H9 (cell line): ENCODE results near the gene PATL1. TPM values are rescaled to one million over a fixed set of nuclear protein-coding genes. Genes with fewer than 3 reads are reported as not detected.
A peak's percentile ranks its signal among the peaks of the same experiment; 100 is the strongest.

Experiments
- DNase-seq: peaks from one replicate; pipeline ENCODE4 v3.0.0-alpha.2; 2017
- H2AFZ ChIP-seq: one replicate; pipeline ENCODE4 v1.6.1; 2013; ENCODE audit warnings: mild to moderate bottlenecking, low read length, control low read depth, moderate library complexity
- H2AK5ac ChIP-seq: 2 replicates; pipeline ENCODE4 v1.6.1; 2013; ENCODE audit warnings: low read length, control low read depth, mixed read lengths; ENCODE audit not compliant: insufficient read length
- H2BK120ac ChIP-seq: one replicate; pipeline ENCODE4 v1.6.1; 2013; ENCODE audit warnings: low read depth, mild to moderate bottlenecking, low read length, control low read depth, inconsistent platforms; ENCODE audit not compliant: poor library complexity, severe bottlenecking
- H2BK12ac ChIP-seq: 2 replicates; pipeline ENCODE4 v1.6.1; 2013; ENCODE audit warnings: low read length, control low read depth, mixed read lengths, low read depth; ENCODE audit not compliant: insufficient read length
- H2BK15ac ChIP-seq: 2 replicates; pipeline ENCODE4 v1.6.1; 2013; ENCODE audit warnings: low read depth, low read length, control low read depth
- H2BK20ac ChIP-seq: one replicate; pipeline ENCODE4 v1.6.1; 2013; ENCODE audit warnings: low read depth, mild to moderate bottlenecking, low read length, control low read depth, inconsistent platforms; ENCODE audit not compliant: poor library complexity, severe bottlenecking
- H2BK5ac ChIP-seq: 2 replicates; pipeline ENCODE4 v1.6.1; 2013; ENCODE audit warnings: low read length, control low read depth, mixed read lengths; ENCODE audit not compliant: insufficient read length
- H3K14ac ChIP-seq: 2 replicates; pipeline ENCODE4 v1.6.1; 2013; ENCODE audit warnings: low read length, control low read depth; ENCODE audit not compliant: insufficient read depth
- H3K18ac ChIP-seq: 2 replicates; pipeline ENCODE4 v1.6.1; 2013; ENCODE audit warnings: low read depth, mild to moderate bottlenecking, mixed read lengths, low read length, control low read depth; ENCODE audit not compliant: insufficient read length
- H3K23ac ChIP-seq: 2 replicates; pipeline ENCODE4 v1.6.1; 2013; ENCODE audit warnings: low read length, control low read depth, mixed read lengths, low read depth; ENCODE audit not compliant: insufficient read length
- H3K23me2 ChIP-seq: 2 replicates; pipeline ENCODE4 v1.6.1; 2013; ENCODE audit warnings: low read depth, mild to moderate bottlenecking, mixed read lengths, low read length, control low read depth; ENCODE audit not compliant: insufficient read length, poor library complexity, severe bottlenecking
- H3K27ac ChIP-seq: 2 replicates; pipeline ENCODE4 v1.5.1; 2013; ENCODE audit warnings: low read length, control low read depth, mixed read lengths, low read depth; ENCODE audit not compliant: insufficient read length
- H3K27me3 ChIP-seq: 2 replicates; pipeline ENCODE4 v1.6.1; 2013; ENCODE audit warnings: low read length, control low read depth, inconsistent platforms; ENCODE audit not compliant: insufficient read depth
- H3K4ac ChIP-seq: 2 replicates; pipeline ENCODE4 v1.6.1; 2013; ENCODE audit warnings: low read depth, mild to moderate bottlenecking, control low read depth, inconsistent platforms, low read length, moderate library complexity
- H3K4me1 ChIP-seq: 2 replicates; pipeline ENCODE4 v1.6.1; 2013; ENCODE audit warnings: low read length, control low read depth, inconsistent platforms; ENCODE audit not compliant: insufficient read depth
- H3K4me2 ChIP-seq: 2 replicates; pipeline ENCODE4 v1.6.1; 2013; ENCODE audit warnings: low read length, control low read depth, mixed read lengths; ENCODE audit not compliant: insufficient read length, insufficient read depth
- H3K56ac ChIP-seq: 2 replicates; pipeline ENCODE4 v1.6.1; 2013; ENCODE audit warnings: low read depth, mild to moderate bottlenecking, mixed read lengths, low read length, control low read depth; ENCODE audit not compliant: insufficient read length
- H3K79me1 ChIP-seq: 2 replicates; pipeline ENCODE4 v1.6.1; 2013; ENCODE audit warnings: low read depth, mild to moderate bottlenecking, moderate library complexity, low read length, control low read depth, inconsistent platforms; ENCODE audit not compliant: insufficient read depth, poor library complexity, severe bottlenecking
- H3K79me2 ChIP-seq: 2 replicates; pipeline ENCODE4 v1.6.1; 2013; ENCODE audit warnings: low read length, control low read depth, inconsistent platforms; ENCODE audit not compliant: insufficient read depth
- H3K9ac ChIP-seq: 2 replicates; pipeline ENCODE4 v1.6.1; 2013; ENCODE audit warnings: low read length, control low read depth, mixed read lengths; ENCODE audit not compliant: insufficient read length; ENCODE audit errors: extremely low read depth
- H3K9me3 ChIP-seq: one replicate; pipeline ENCODE4 v1.6.1; 2013; ENCODE audit warnings: low read depth, low read length, inconsistent platforms; ENCODE audit not compliant: control insufficient read depth
- H3T11ph ChIP-seq: one replicate; pipeline ENCODE4 v1.6.1; 2013; ENCODE audit warnings: mild to moderate bottlenecking, low read length, control low read depth, inconsistent platforms
- H4K20me1 ChIP-seq: one replicate; pipeline ENCODE4 v1.6.1; 2013; ENCODE audit not compliant: control insufficient read depth, insufficient read length, insufficient read depth
- H4K5ac ChIP-seq: 2 replicates; pipeline ENCODE4 v1.6.1; 2013; ENCODE audit warnings: low read depth, mild to moderate bottlenecking, mixed read lengths, low read length, control low read depth; ENCODE audit not compliant: insufficient read length
- H4K8ac ChIP-seq: replicated peaks from 2 replicates; pipeline ENCODE4 v1.6.1; 2013; ENCODE audit warnings: low read length, control low read depth, mixed read lengths, low read depth; ENCODE audit not compliant: insufficient read length
- H4K91ac ChIP-seq: 2 replicates; pipeline ENCODE4 v1.6.1; 2013; ENCODE audit warnings: low read depth, mild to moderate bottlenecking, moderate library complexity, mixed read lengths, low read length, control low read depth; ENCODE audit not compliant: insufficient read length
- H3K27ac Mint-ChIP-seq, 3 experiments: 2 replicates in 2 of 3; 3 replicates in 1 of 3; pipeline ENCODE4 v1.8.0; 2020 to 2021; ENCODE audit warnings: mixed read lengths in 3 of 3, mild to moderate bottlenecking in 1 of 3, moderate library complexity in 1 of 3
- H3K27me3 Mint-ChIP-seq: 2 replicates; pipeline ENCODE4 v1.8.0; 2021; ENCODE audit warnings: low read depth, mild to moderate bottlenecking, moderate library complexity, mixed read lengths
- H3K36me3 Mint-ChIP-seq, 3 experiments: 2 replicates in 2 of 3; 3 replicates in 1 of 3; pipeline ENCODE4 v1.8.0; 2020 to 2021; ENCODE audit warnings: low read depth in 3 of 3, mixed read lengths in 3 of 3; ENCODE audit not compliant: insufficient read depth in 1 of 3
- H3K4me1 Mint-ChIP-seq, 2 experiments: 2 replicates each; pipeline ENCODE4 v1.8.0; 2020; ENCODE audit warnings: mixed read lengths in 2 of 2
- H3K4me3 Mint-ChIP-seq, 2 experiments: 2 replicates in 1 of 2; 3 replicates in 1 of 2; pipeline ENCODE4 v1.8.0; 2020 to 2021; ENCODE audit warnings: mild to moderate bottlenecking in 2 of 2, mixed read lengths in 2 of 2, moderate library complexity in 1 of 2
- H3K9me3 Mint-ChIP-seq, 2 experiments: 2 replicates in 1 of 2; 3 replicates in 1 of 2; pipeline ENCODE4 v1.8.0; 2020; ENCODE audit warnings: mild to moderate bottlenecking in 2 of 2, mixed read lengths in 2 of 2, moderate library complexity in 1 of 2
- CTCF ChIP-seq: fragments of 200-600 bp; sonication (generic); conservative IDR thresholded peaks from 3 replicates; pipeline ENCODE4 v1.8.0; 2021; ENCODE audit warnings: antibody characterized with exemption, mild to moderate bottlenecking
- WGBS: extraction: QIAGEN DNeasy Blood & Tissue Kit; methylation state at CpG from one replicate; pipeline ENCODE4 v1.1.7; 2013; ENCODE audit warnings: missing lambda C conversion rate, low lambda C conversion rate, mixed read lengths; ENCODE audit not compliant: insufficient read length; ENCODE audit errors: extremely low coverage; 5-methylcytosine and 5-hydroxymethylcytosine counted together
- total RNA-seq: library from RNA; stranded (reverse); gene quantifications from 2 replicates; pipeline ENCODE4 v1.2.1, GENCODE V29; 2021

The PATL1 gene
- total RNA-seq, 1 experiment from 2014 or later: 31.4 TPM

GRCh38 chr11:59610289-59610688, 58.5 kb downstream of the PATL1 start:
- H3K79me2 ChIP-seq: peaks cover 16% of the 10 kb centered on the region; the same call in 1 of the 2 replicates
- H2BK5ac ChIP-seq: no peak overlapping the region
- H3T11ph ChIP-seq: no peak overlapping the region
- no peaks in the 10 kb centered on the region for H3K27me3 ChIP-seq
- no peaks in the 10 kb centered on the region for H4K20me1 ChIP-seq
- H3K9ac ChIP-seq: no peak overlapping the region
- H3K14ac ChIP-seq: no peak overlapping the region
- H4K8ac ChIP-seq: no peak overlapping the region
- H4K91ac ChIP-seq: no peak overlapping the region
- H3K23me2 ChIP-seq: peaks cover 6% of the 10 kb centered on the region
- no peaks in the 10 kb centered on the region for H3K9me3 ChIP-seq
- H3K4me3 Mint-ChIP-seq: no peak overlapping the region
- H2AFZ ChIP-seq: no peak overlapping the region
- peaks cover 3% of the 10 kb centered on the region for H3K79me1 ChIP-seq
- H3K27me3 Mint-ChIP-seq: no peaks in the 10 kb centered on the region
- H2BK20ac ChIP-seq: no peak overlapping the region
- WGBS: no CpG with 5 or more reads among the region's 7 CpGs
- no peak for TF ChIP-seq CTCF
- H3K9me3 Mint-ChIP-seq: no peaks in the 10 kb centered on the region
- H3K4me1 ChIP-seq: peaks cover 2% of the 10 kb centered on the region; the same call in 1 of the 2 replicates
- no peak overlapping the region for H2AK5ac ChIP-seq
- H3K27ac ChIP-seq: no peak overlapping the region
- no peak overlapping the region for H3K56ac ChIP-seq
- H3K23ac ChIP-seq: no peak overlapping the region
- no peak for DNase-seq
- H2BK120ac ChIP-seq: no peak overlapping the region
- H3K36me3 Mint-ChIP-seq: peaks cover 18 to 61% (median 57%) of the 10 kb centered on the region in 3 experiments; a peak in 6 of 7 replicates
- peaks cover 12 to 14% of the 10 kb centered on the region in 2 experiments for H3K4me1 Mint-ChIP-seq
- no peak overlapping the region for H3K4me2 ChIP-seq
- H3K4ac ChIP-seq: no peak overlapping the region
- no peak overlapping the region for H2BK12ac ChIP-seq
- H3K18ac ChIP-seq: no peak overlapping the region
- no peak overlapping the region for H3K27ac Mint-ChIP-seq
- H4K5ac ChIP-seq: no peak overlapping the region
- H2BK15ac ChIP-seq: 0 out of 2 replicates have a peak overlapping the region, but pooled peaks have one; percentile 9
